SK-N-SH treated with all-trans-retinoic acid at 6 μM for 48 hours (cell line): ENCODE results near the gene AIG1.

Experiments
- ATAC-seq: fragments of 200-7000 bp; cut with Tn5 transposase; 3 replicates; pipeline ENCODE4 v1.9.1; 2020; ENCODE audit warnings: mild to moderate bottlenecking, moderate library complexity
- ARNTL ChIP-seq: fragments of 450-650 bp; formaldehyde crosslinking; IDR thresholded peaks from 2 replicates; pipeline ENCODE4 v1.5.0; 2020; ENCODE audit warnings: low read depth, mild to moderate bottlenecking, moderate library complexity, borderline replicate concordance
- BACH2 ChIP-seq: fragments of 250-450 bp; sonication (Bioruptor Pico); IDR thresholded peaks from 2 replicates; pipeline ENCODE4 v1.9.0; 2021; ENCODE audit warnings: mild to moderate bottlenecking, borderline replicate concordance
- CREB5 ChIP-seq: fragments of 250-450 bp; sonication (Bioruptor Pico); IDR thresholded peaks from 2 replicates; pipeline ENCODE4 v1.5.1; 2020; ENCODE audit warnings: low read depth, mild to moderate bottlenecking, moderate library complexity
- CSDC2 ChIP-seq: fragments of 250-450 bp; sonication (Bioruptor Pico); IDR thresholded peaks from 2 replicates; pipeline ENCODE4 v1.5.0; 2020; ENCODE audit warnings: mild to moderate bottlenecking, moderate library complexity
- CSRNP3 ChIP-seq: fragments of 250-450 bp; sonication (Bioruptor Pico); IDR thresholded peaks from 2 replicates; pipeline ENCODE4 v1.5.1; 2021; ENCODE audit warnings: mild to moderate bottlenecking, moderate library complexity
- ISL1 ChIP-seq: fragments of 250-450 bp; sonication (Bioruptor Pico); IDR thresholded peaks from 2 replicates; pipeline ENCODE4 v2.1.2; 2022; ENCODE audit warnings: mild to moderate bottlenecking, moderate library complexity
- OSR1 ChIP-seq: fragments of 250-450 bp; sonication (Bioruptor Pico); IDR thresholded peaks from 2 replicates; pipeline ENCODE4 v1.8.0; 2022; ENCODE audit warnings: moderate library complexity, mild to moderate bottlenecking, inconsistent platforms
- PATZ1 ChIP-seq: fragments of 250-450 bp; sonication (Bioruptor Pico); IDR thresholded peaks from 2 replicates; pipeline ENCODE4 v1.8.0; 2020; ENCODE audit warnings: mild to moderate bottlenecking, moderate library complexity, borderline replicate concordance
- POU6F1 ChIP-seq: fragments of 250-450 bp; sonication (Bioruptor Pico); IDR thresholded peaks from 2 replicates; pipeline ENCODE4 v1.8.0; 2021; ENCODE audit warnings: low read depth, mild to moderate bottlenecking, moderate library complexity, borderline replicate concordance
- PPARA ChIP-seq: fragments of 250-450 bp; sonication (Bioruptor Pico); IDR thresholded peaks from 2 replicates; pipeline ENCODE4 v1.5.0; 2020; ENCODE audit warnings: mild to moderate bottlenecking, borderline replicate concordance
- RARB ChIP-seq: fragments of 250-450 bp; sonication (Bioruptor Pico); IDR thresholded peaks from 2 replicates; pipeline ENCODE4 v1.8.0; 2021; ENCODE audit warnings: mild to moderate bottlenecking, moderate library complexity
- SNAI2 ChIP-seq: fragments of 250-450 bp; sonication (Bioruptor Pico); IDR thresholded peaks from 2 replicates; pipeline ENCODE4 v1.5.0; 2020; ENCODE audit warnings: mild to moderate bottlenecking, moderate library complexity
- TCF4 ChIP-seq: fragments of 250-450 bp; sonication (Bioruptor Pico); IDR thresholded peaks from 2 replicates; pipeline ENCODE4 v1.8.0; 2021; ENCODE audit warnings: mild to moderate bottlenecking, moderate library complexity, borderline replicate concordance
- TOX ChIP-seq: fragments of 250-450 bp; sonication (Bioruptor Pico); IDR thresholded peaks from 2 replicates; pipeline ENCODE4 v1.8.0; 2021; ENCODE audit warnings: mild to moderate bottlenecking, moderate library complexity, borderline replicate concordance
- TSHZ2 ChIP-seq: fragments of 250-450 bp; sonication (Bioruptor Pico); IDR thresholded peaks from 2 replicates; pipeline ENCODE4 v1.5.0; 2020; ENCODE audit warnings: mild to moderate bottlenecking, moderate library complexity
- ZFP3 ChIP-seq: fragments of 250-450 bp; sonication (Bioruptor Pico); IDR thresholded peaks from 2 replicates; pipeline ENCODE4 v1.5.0; 2020; ENCODE audit warnings: mild to moderate bottlenecking, moderate library complexity
- ZFP30 ChIP-seq: fragments of 450-650 bp; formaldehyde crosslinking; IDR thresholded peaks from 2 replicates; pipeline ENCODE4 v1.5.0; 2022; ENCODE audit warnings: mild to moderate bottlenecking, moderate library complexity
- ZNF565 ChIP-seq: fragments of 450-650 bp; formaldehyde crosslinking; conservative IDR thresholded peaks from 2 replicates; pipeline ENCODE4 v1.5.0; 2020; ENCODE audit warnings: low read depth, mild to moderate bottlenecking, moderate library complexity
- ZNF70 ChIP-seq: fragments of 450-650 bp; formaldehyde crosslinking; IDR thresholded peaks from 2 replicates; pipeline ENCODE4 v1.5.0; 2020; ENCODE audit warnings: mild to moderate bottlenecking, moderate library complexity
- ZNF8 ChIP-seq: fragments of 450-650 bp; formaldehyde crosslinking; IDR thresholded peaks from 2 replicates; pipeline ENCODE4 v1.5.0; 2020; ENCODE audit warnings: mild to moderate bottlenecking, moderate library complexity

AIG1 gene

GRCh38 chr6:143188292-143188691 lies 127.6 kb downstream of the AIG1 start:
- TF ChIP-seq CREB5 (CRISPR knock-in tag): no peak
- no peak for TF ChIP-seq ZNF565 (CRISPR knock-in tag)
- no peak for TF ChIP-seq ZFP30 (CRISPR knock-in tag)
- TF ChIP-seq RARB (CRISPR knock-in tag): no peak
- TF ChIP-seq ZNF70: no peak
- TF ChIP-seq OSR1: no peak
- TF ChIP-seq PPARA (CRISPR knock-in tag): no peak
- no peak for TF ChIP-seq BACH2 (CRISPR knock-in tag)
- no peak for TF ChIP-seq ZFP3 (CRISPR knock-in tag)
- no peak for TF ChIP-seq TCF4 (CRISPR knock-in tag)
- TF ChIP-seq SNAI2 (CRISPR knock-in tag): no peak
- no peak for TF ChIP-seq POU6F1
- no peak for TF ChIP-seq ISL1
- TF ChIP-seq CSRNP3 (CRISPR knock-in tag): no peak
- no peak for TF ChIP-seq PATZ1 (CRISPR knock-in tag)
- TF ChIP-seq CSDC2 (CRISPR knock-in tag): no peak
- ATAC-seq: no peak

GRCh38 chr6:143191361-143191760 lies 130.7 kb downstream of the AIG1 start:
- no peak for TF ChIP-seq CSDC2 (CRISPR knock-in tag)
- TF ChIP-seq TOX (CRISPR knock-in tag): no peak
- TF ChIP-seq ZFP30 (CRISPR knock-in tag): no peak
- no peak for TF ChIP-seq POU6F1
- TF ChIP-seq ISL1: no peak
- no peak for TF ChIP-seq OSR1
- no peak for TF ChIP-seq BACH2 (CRISPR knock-in tag)
- TF ChIP-seq PATZ1 (CRISPR knock-in tag): no peak
- no peak for TF ChIP-seq TCF4 (CRISPR knock-in tag)
- TF ChIP-seq SNAI2 (CRISPR knock-in tag): no peak
- TF ChIP-seq ZNF565 (CRISPR knock-in tag): no peak
- TF ChIP-seq ZNF8 (CRISPR knock-in tag): no peak
- no peak for TF ChIP-seq RARB (CRISPR knock-in tag)
- TF ChIP-seq TSHZ2 (CRISPR knock-in tag): no peak
- TF ChIP-seq ARNTL (CRISPR knock-in tag): no peak
- ATAC-seq: no peak
